ENCODE data around the gene MRO.

MRO gene

GRCh38 chr18:50805732-50806131, 14.1 kb downstream of the MRO start:
- CTCF ChIA-PET = interaction anchor here (0.8 kb wide), 1 partner anchor 21 kb away, joined by 3 read pairs; no protein-coding TSS in a partner anchor
- POLR2A ChIA-PET = no interaction called here
- no peak for DNase-seq (ENCODE audit: extremely low spot score)
- TF ChIP-seq CTCF (IDR thresholded peaks at IDR 0.05; ENCODE audit: control extremely low read depth, extremely low read depth, low read depth, missing control alignments) = no peak

- DNase-seq (ENCODE audit: extremely low spot score) = no peak
- ChIA-PET CTCF (no interaction called here), POLR2A (no interaction called here)
- no peak for TF ChIP-seq CTCF (IDR thresholded peaks at IDR 0.05; ENCODE audit: control extremely low read depth, extremely low read depth, low read depth, missing control alignments)
These were observed 16.2 kb downstream of the MRO start for GRCh38 chr18:50803592-50803991.

GRCh38 chr18:50802141-50802540, 17.7 kb downstream of the MRO start:
- POLR2A ChIA-PET = no interaction called here
- no peak for DNase-seq (ENCODE audit: extremely low spot score)
- no peak for TF ChIP-seq CTCF (IDR thresholded peaks at IDR 0.05; ENCODE audit: control extremely low read depth, extremely low read depth, low read depth, missing control alignments)
- CTCF ChIA-PET = no interaction called here

- ChIA-PET CTCF (no interaction called here), POLR2A (no interaction called here)
- TF ChIP-seq CTCF (IDR thresholded peaks at IDR 0.05; ENCODE audit: control extremely low read depth, extremely low read depth, low read depth, missing control alignments) = no peak
- DNase-seq (ENCODE audit: extremely low spot score) = no peak
These were observed 22.7 kb downstream of the MRO start for GRCh38 chr18:50797142-50797541.

DNA sequence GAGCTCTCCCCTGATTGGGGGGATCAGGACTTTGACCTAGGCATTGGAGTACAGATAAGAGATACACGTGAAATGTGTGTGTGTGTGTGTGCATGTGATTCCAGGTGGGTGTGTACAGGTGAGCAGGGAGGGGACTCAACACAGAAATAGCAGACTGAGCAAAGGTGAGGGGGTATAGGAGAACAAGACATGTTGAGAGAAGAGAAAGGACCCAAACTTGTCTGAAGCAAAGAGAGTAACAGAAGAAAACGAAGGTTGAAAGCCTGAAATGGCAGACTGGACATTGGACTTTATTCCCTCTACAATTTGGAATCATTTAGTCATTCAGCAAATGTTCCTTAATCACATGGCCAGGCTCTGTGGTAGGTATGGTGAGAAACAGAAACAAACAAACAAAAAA, 23.3 kb downstream of the MRO start:
- CTCF ChIA-PET = no interaction called here
- POLR2A ChIA-PET = no interaction called here
- DNase-seq (ENCODE audit: extremely low spot score) = no peak
- TF ChIP-seq CTCF (IDR thresholded peaks at IDR 0.05; ENCODE audit: control extremely low read depth, extremely low read depth, low read depth, missing control alignments) = no peak

- ChIA-PET CTCF (no interaction called here), POLR2A (no interaction called here)
- DNase-seq (ENCODE audit: extremely low spot score) = no peak
- no peak for TF ChIP-seq CTCF (IDR thresholded peaks at IDR 0.05; ENCODE audit: control extremely low read depth, extremely low read depth, low read depth, missing control alignments)
These were observed 25.9 kb downstream of the MRO start for GRCh38 chr18:50793641-50794565.
